C4-2B (cell line): ENCODE measurements around the gene ARSJ.

Experiments
- ZFX ChIP-seq: fragments of 450-650 bp; IDR thresholded peaks from 2 replicates; pipeline ENCODE4 v1.6.1; 2017
- TF ChIP-seq, protein P1 (sequence below): fragments of 450-650 bp; conservative IDR thresholded peaks from 2 replicates; pipeline ENCODE4 v1.5.1; 2017; ENCODE audit warnings: mild to moderate bottlenecking

GRCh38 chr4:113951263-113951662 is 28.2 kb downstream of the ARSJ start:
- TF ChIP-seq, protein P1, sequence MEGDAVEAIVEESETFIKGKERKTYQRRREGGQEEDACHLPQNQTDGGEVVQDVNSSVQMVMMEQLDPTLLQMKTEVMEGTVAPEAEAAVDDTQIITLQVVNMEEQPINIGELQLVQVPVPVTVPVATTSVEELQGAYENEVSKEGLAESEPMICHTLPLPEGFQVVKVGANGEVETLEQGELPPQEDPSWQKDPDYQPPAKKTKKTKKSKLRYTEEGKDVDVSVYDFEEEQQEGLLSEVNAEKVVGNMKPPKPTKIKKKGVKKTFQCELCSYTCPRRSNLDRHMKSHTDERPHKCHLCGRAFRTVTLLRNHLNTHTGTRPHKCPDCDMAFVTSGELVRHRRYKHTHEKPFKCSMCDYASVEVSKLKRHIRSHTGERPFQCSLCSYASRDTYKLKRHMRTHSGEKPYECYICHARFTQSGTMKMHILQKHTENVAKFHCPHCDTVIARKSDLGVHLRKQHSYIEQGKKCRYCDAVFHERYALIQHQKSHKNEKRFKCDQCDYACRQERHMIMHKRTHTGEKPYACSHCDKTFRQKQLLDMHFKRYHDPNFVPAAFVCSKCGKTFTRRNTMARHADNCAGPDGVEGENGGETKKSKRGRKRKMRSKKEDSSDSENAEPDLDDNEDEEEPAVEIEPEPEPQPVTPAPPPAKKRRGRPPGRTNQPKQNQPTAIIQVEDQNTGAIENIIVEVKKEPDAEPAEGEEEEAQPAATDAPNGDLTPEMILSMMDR = no peak
- no peak for TF ChIP-seq ZFX
